SU-DHL-6 (cell line): ENCODE data around the gene GDF2.

Experiments
- H2AFZ ChIP-seq: fragments of 200-600 bp; sonication (generic); 2 replicates; pipeline ENCODE4 v1.6.1; 2014; ENCODE audit warnings: low read depth, mild to moderate bottlenecking, moderate library complexity, mixed read lengths, antibody characterized with exemption, low read length; ENCODE audit not compliant: severe bottlenecking
- H3F3A ChIP-seq: fragments of 200-600 bp; shearing (Covaris generic); 2 replicates; pipeline ENCODE4 v1.6.0; 2016; ENCODE audit warnings: antibody characterized with exemption, mild to moderate bottlenecking; ENCODE audit not compliant: insufficient read depth
- H3K27ac ChIP-seq: fragments of 200-600 bp; sonication (generic); 2 replicates; pipeline ENCODE4 v1.5.1; 2016; ENCODE audit warnings: low read depth, mild to moderate bottlenecking, low read length, moderate library complexity, mixed read lengths
- H3K27me3 ChIP-seq: fragments of 200-600 bp; sonication (generic), shearing (Covaris generic); 2 replicates; pipeline ENCODE4 v1.6.0; 2014; ENCODE audit warnings: mild to moderate bottlenecking, low read length
- H3K36me3 ChIP-seq: fragments of 200-600 bp; sonication (generic); 2 replicates; pipeline ENCODE4 v1.6.1; 2014; ENCODE audit warnings: mild to moderate bottlenecking, low read length, mixed read lengths
- H3K4me2 ChIP-seq: fragments of 300-600, 200-600 bp; shearing (Covaris generic), sonication (generic); 2 replicates; pipeline ENCODE4 v1.6.0; 2014; ENCODE audit warnings: low read length, low read depth, mild to moderate bottlenecking; ENCODE audit not compliant: poor library complexity, severe bottlenecking
- H3K4me3 ChIP-seq: fragments of 200-600 bp; sonication (generic); 2 replicates; pipeline ENCODE4 v1.5.1; 2014; ENCODE audit warnings: antibody characterized with exemption, low read length, mild to moderate bottlenecking, mixed read lengths; ENCODE audit not compliant: insufficient read depth, poor library complexity, severe bottlenecking
- H3K79me2 ChIP-seq: fragments of 200-600 bp; sonication (generic); 2 replicates; pipeline ENCODE4 v1.6.1; 2014; ENCODE audit warnings: mild to moderate bottlenecking, low read length, moderate library complexity; ENCODE audit not compliant: insufficient read depth
- H3K9ac ChIP-seq: fragments of 200-600 bp; sonication (generic); 2 replicates; pipeline ENCODE4 v1.7.0; 2014; ENCODE audit warnings: mild to moderate bottlenecking, low read length
- H3K9me2 ChIP-seq: fragments of 200-600 bp; sonication (generic); replicated peaks from 2 replicates; pipeline ENCODE4 v1.6.1; 2014; ENCODE audit warnings: low read length; ENCODE audit not compliant: insufficient read depth
- H3K9me3 ChIP-seq: fragments of 200-600 bp; sonication (generic); 2 replicates; pipeline ENCODE4 v1.6.1; 2014; ENCODE audit warnings: low read length, mixed read lengths; ENCODE audit not compliant: insufficient read depth
- H4K20me1 ChIP-seq: fragments of 200-600 bp; sonication (generic); 2 replicates; pipeline ENCODE4 v1.6.1; 2014; ENCODE audit warnings: low read depth, mild to moderate bottlenecking, antibody characterized with exemption, low read length, moderate library complexity, mixed read lengths
- CTCF ChIP-seq: fragments of 200-600 bp; sonication (generic); IDR thresholded peaks from one replicate; pipeline ENCODE4 v1.5.1; 2017; ENCODE audit warnings: antibody characterized with exemption, mild to moderate bottlenecking, low read length, moderate library complexity; ENCODE audit not compliant: insufficient read depth, poor library complexity, severe bottlenecking
- EZH2phosphoT487 ChIP-seq: fragments of 200-600 bp; sonication (generic), shearing (Covaris generic); conservative IDR thresholded peaks from 2 replicates; pipeline ENCODE4 v1.6.1; 2018; ENCODE audit warnings: mild to moderate bottlenecking, antibody characterized with exemption, low read length, moderate library complexity, mixed read lengths

GDF2 gene

GRCh38 chr10:47336387-47337134 lies 14.3 kb downstream of the GDF2 start:
- Histone ChIP-seq H3K36me3 (no peaks in the 10 kb centered on the region), H4K20me1 (no peaks in the 10 kb centered on the region), H3K79me2 (no peaks in the 10 kb centered on the region), H3K9ac (no peak overlapping the region), H2AFZ (no peak overlapping the region), H3K27ac (no peak overlapping the region), H3K9me2 (no peaks in the 10 kb centered on the region), H3K9me3 (no peaks in the 10 kb centered on the region), H3K4me2 (no peak overlapping the region), H3K27me3 (no peaks in the 10 kb centered on the region), H3F3A (no peaks in the 10 kb centered on the region), H3K4me3 (no peak overlapping the region)
- no peak for TF ChIP-seq CTCF
- TF ChIP-seq EZH2phosphoT487: no peak

- Histone ChIP-seq H4K20me1 (no peaks in the 10 kb centered on the region), H3K36me3 (no peaks in the 10 kb centered on the region), H3K4me3 (no peak overlapping the region), H3K27ac (no peak overlapping the region), H3K9me2 (no peaks in the 10 kb centered on the region), H3K4me2 (no peak overlapping the region), H3K27me3 (no peaks in the 10 kb centered on the region), H3K9me3 (no peaks in the 10 kb centered on the region), H3K79me2 (no peaks in the 10 kb centered on the region), H2AFZ (no peak overlapping the region), H3K9ac (no peak overlapping the region), H3F3A (no peaks in the 10 kb centered on the region)
- TF ChIP-seq CTCF: no peak
- TF ChIP-seq EZH2phosphoT487: no peak
Measured at GRCh38 chr10:47337310-47337709, 15.1 kb downstream of the GDF2 start.

- H3K36me3 ChIP-seq: no peaks in the 10 kb centered on the region
- H3K9ac ChIP-seq: no peak overlapping the region
- H3K4me2 ChIP-seq: no peak overlapping the region
- H3K9me2 ChIP-seq: no peaks in the 10 kb centered on the region
- H4K20me1 ChIP-seq: no peaks in the 10 kb centered on the region
- no peaks in the 10 kb centered on the region for H3K27me3 ChIP-seq
- no peak overlapping the region for H3K27ac ChIP-seq
- H3K79me2 ChIP-seq: no peaks in the 10 kb centered on the region
- TF ChIP-seq EZH2phosphoT487: no peak
- TF ChIP-seq CTCF: no peak
- no peak overlapping the region for H3K4me3 ChIP-seq
- H3F3A ChIP-seq: no peaks in the 10 kb centered on the region
- no peaks in the 10 kb centered on the region for H3K9me3 ChIP-seq
- no peak overlapping the region for H2AFZ ChIP-seq
Measured at GRCh38 chr10:47339186-47339735, 17.0 kb downstream of the GDF2 start.
